Mammary epithelial cell (primary cell): Measurements from ENCODE around the gene MAPK4.

Source experiments
- EZH2 ChIP-seq: IDR thresholded peaks from 2 replicates; pipeline ENCODE4 v1.6.1; 2012; ENCODE audit warnings: low read length, inconsistent platforms, borderline replicate concordance
- TF ChIP-seq, protein P1 (sequence below), 2 donors: IDR thresholded peaks in 1 of 2; conservative IDR thresholded peaks in 1 of 2; 2 replicates each; pipeline ENCODE4 v1.5.1; 2011 to 2012; ENCODE audit warnings: inconsistent platforms in 2 of 2, low read length in 2 of 2, mild to moderate bottlenecking in 2 of 2, control low read depth in 1 of 2, low read depth in 1 of 2; ENCODE audit not compliant: insufficient read depth in 1 of 2; ENCODE audit errors: extremely low read depth in 1 of 2

DNA sequence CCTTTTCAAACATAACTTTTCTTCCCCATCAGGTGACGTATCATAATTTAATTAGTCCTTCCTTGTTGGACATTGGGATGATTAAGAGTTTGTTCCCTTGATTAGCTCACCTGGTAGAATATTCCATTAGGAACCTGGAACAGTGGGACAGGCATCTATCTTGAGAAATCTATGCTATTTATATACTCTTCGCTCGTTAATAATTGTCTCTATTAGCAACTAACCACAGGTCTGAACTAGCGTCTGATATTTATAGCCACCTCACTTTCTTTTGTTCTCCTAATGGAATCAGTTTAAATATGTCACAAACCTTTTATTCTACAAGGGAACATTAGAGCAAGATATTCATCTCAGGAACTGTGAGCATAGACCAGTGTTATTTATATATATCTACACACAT lies 79.8 kb downstream of the MAPK4 start:
- TF ChIP-seq, protein P1, sequence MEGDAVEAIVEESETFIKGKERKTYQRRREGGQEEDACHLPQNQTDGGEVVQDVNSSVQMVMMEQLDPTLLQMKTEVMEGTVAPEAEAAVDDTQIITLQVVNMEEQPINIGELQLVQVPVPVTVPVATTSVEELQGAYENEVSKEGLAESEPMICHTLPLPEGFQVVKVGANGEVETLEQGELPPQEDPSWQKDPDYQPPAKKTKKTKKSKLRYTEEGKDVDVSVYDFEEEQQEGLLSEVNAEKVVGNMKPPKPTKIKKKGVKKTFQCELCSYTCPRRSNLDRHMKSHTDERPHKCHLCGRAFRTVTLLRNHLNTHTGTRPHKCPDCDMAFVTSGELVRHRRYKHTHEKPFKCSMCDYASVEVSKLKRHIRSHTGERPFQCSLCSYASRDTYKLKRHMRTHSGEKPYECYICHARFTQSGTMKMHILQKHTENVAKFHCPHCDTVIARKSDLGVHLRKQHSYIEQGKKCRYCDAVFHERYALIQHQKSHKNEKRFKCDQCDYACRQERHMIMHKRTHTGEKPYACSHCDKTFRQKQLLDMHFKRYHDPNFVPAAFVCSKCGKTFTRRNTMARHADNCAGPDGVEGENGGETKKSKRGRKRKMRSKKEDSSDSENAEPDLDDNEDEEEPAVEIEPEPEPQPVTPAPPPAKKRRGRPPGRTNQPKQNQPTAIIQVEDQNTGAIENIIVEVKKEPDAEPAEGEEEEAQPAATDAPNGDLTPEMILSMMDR (conservative IDR thresholded peaks at IDR 0.05 in 1 of 2, IDR thresholded peaks at IDR 0.05 in 1 of 2; ENCODE audit: extremely low read depth in 1 of 2, insufficient read depth in 1 of 2, low read depth in 1 of 2, low read length in 2 of 2): no peak
- no peak for TF ChIP-seq EZH2
